Bronchial epithelial cell (primary cell): Measurements from ENCODE around the gene RFX8. TPM values are rescaled to one million over a fixed set of nuclear protein-coding genes. Genes with fewer than 3 reads are reported as not detected.
A peak's percentile ranks its signal among the peaks of the same experiment; 100 is the strongest.
"Not testable (repeated sequence)": the region's sequence is repeated elsewhere in the genome, so short reads cannot be mapped to it uniquely, and the experiment has no call there.

ENCODE experiments used
- DNase-seq: peaks from one replicate; pipeline ENCODE4 v3.0.0-alpha.2; 2010; ENCODE audit warnings: low read depth
- FAIRE-seq: peaks from 2 replicates; lab custom pipeline; 2011; peaks lifted over from hg19 to GRCh38; lab: Jason Lieb, UNC
- H3K27me3 ChIP-seq: 2 replicates; pipeline ENCODE4 v1.5.1; 2011; ENCODE audit warnings: low read length; ENCODE audit not compliant: control insufficient read depth, insufficient read depth
- H3K36me3 ChIP-seq: 2 replicates; pipeline ENCODE4 v1.5.1; 2011; ENCODE audit warnings: low read length; ENCODE audit not compliant: control insufficient read depth, insufficient read depth
- H3K4me3 ChIP-seq: 2 replicates; pipeline ENCODE4 v1.5.1; 2011; ENCODE audit warnings: mild to moderate bottlenecking, low read depth, low read length, control low read depth
- total RNA-seq: library from RNA; depleted of rRNA; stranded (reverse); fragments of >200 nt; gene quantifications from 2 replicates; pipeline ENCODE4 v1.2.1, GENCODE V29; 2014
- TF ChIP-seq, protein P1 (sequence below): IDR thresholded peaks from 2 replicates; pipeline ENCODE4 v1.5.1; 2011; ENCODE audit warnings: mild to moderate bottlenecking, moderate library complexity, low read length, control low read depth, inconsistent platforms; ENCODE audit not compliant: insufficient read depth, severe bottlenecking

Gene RFX8
- total RNA-seq, 1 donor from 2014 or later = not detected

DNA sequence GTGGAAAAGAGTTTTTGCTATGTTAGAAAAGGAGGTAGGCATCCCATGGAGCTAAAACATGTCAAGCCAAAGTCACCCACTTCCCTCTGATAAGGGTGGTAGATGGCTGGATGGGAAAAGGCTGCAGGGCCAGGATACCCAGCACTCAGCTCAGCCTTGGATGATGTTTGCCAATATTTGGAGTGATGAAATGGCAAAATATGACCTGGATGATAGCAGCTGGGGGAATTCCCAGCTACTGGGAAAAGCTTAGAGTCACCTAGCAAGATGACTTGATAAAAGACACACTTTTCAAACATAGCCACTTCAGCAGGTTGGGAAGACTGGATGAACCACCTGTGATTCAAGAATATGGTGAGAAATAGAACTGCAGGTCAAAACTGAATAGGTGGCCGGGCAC lies 10.1 kb downstream of the RFX8 start:
- FAIRE-seq (no peak), DNase-seq (peak; percentile 31)
- Histone ChIP-seq H3K27me3 (no peaks in the 10 kb centered on the region), H3K4me3 (no peak overlapping the region), H3K36me3 (no peaks in the 10 kb centered on the region)
- TF ChIP-seq, protein P1, sequence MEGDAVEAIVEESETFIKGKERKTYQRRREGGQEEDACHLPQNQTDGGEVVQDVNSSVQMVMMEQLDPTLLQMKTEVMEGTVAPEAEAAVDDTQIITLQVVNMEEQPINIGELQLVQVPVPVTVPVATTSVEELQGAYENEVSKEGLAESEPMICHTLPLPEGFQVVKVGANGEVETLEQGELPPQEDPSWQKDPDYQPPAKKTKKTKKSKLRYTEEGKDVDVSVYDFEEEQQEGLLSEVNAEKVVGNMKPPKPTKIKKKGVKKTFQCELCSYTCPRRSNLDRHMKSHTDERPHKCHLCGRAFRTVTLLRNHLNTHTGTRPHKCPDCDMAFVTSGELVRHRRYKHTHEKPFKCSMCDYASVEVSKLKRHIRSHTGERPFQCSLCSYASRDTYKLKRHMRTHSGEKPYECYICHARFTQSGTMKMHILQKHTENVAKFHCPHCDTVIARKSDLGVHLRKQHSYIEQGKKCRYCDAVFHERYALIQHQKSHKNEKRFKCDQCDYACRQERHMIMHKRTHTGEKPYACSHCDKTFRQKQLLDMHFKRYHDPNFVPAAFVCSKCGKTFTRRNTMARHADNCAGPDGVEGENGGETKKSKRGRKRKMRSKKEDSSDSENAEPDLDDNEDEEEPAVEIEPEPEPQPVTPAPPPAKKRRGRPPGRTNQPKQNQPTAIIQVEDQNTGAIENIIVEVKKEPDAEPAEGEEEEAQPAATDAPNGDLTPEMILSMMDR = no peak

DNA sequence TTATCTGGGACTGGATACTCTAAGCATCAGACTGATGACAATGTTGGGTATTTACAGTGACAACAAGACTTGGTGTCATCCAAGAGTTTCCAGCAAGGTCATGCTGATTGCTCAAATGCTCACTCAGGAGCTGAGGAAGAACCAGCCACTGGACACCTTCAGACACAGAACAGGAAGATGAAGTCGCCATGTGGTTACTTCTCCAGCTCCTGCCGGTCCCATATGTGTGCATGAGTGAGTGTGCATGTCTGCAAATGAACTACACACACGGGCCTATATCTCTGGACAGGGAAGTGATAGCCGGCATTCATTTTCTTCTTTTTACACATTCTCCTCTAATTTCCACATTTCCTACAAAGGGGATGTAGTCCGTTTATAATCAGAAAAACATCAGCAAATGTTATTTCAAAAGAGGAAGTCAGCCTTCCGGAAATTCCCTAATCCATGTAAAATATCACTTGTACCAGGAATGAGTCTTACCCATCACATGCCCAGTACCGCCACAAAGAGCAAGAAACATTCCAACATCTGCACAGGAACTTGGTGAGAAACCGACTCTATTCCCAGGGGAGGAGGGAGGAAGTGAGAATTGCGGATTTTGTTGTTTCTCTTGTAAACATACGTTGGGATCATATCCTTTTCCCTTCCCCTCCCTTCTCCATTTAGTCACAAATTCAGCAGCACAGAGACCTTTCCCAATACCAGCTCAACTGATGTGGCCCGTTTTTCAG lies 10.8 kb downstream of the RFX8 start:
- DNase-seq (no peak), FAIRE-seq (no peak)
- TF ChIP-seq, protein P1 = no peak
- no peaks in the 10 kb centered on the region for H3K27me3 ChIP-seq
- H3K4me3 ChIP-seq = no peak overlapping the region
- H3K36me3 ChIP-seq = no peaks in the 10 kb centered on the region

DNA sequence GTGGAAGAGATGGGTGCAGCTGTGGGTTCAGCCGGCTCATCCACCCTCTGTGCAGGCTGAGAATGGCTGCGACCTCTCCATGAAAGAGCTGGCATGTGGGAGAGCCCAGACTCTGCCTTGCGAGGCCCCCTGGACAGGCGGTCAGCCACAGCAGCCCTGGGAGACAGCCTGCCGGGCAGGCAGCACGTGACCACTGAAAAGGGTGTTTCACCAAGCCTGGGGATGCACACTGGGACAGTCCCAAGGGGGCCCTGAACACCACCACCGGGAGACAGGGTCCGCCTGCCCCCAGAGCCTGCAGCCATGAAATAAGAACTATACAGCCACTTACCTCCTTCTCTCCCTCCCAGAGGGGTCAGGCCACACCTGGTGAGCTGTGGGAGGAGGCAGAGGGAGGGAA lies 11.5 kb downstream of the RFX8 start:
- TF ChIP-seq, protein P1 = no peak
- H3K4me3 ChIP-seq = no peak overlapping the region
- H3K36me3 ChIP-seq = no peaks in the 10 kb centered on the region
- DNase-seq = no peak
- no peak for FAIRE-seq
- H3K27me3 ChIP-seq = no peaks in the 10 kb centered on the region

DNA sequence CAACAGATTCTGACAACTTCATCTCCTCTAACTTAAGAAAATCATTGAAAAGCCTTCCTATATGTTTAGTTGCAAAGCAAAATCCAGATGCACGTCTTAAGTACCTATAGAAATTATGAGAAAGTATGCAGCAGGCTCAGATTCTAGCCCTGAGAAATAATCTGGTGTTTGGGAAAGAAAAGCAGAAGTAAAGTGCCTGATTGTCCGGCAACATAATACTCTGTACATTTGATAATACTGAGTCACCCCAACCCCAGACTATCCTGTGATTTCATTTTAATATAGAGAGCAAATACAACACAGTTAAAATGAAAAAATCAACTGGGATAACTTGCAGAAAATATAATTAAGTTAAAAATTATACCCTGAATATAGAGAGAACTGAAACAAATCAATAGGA lies 13.5 kb downstream of the RFX8 start:
- no peaks in the 10 kb centered on the region for H3K27me3 ChIP-seq
- no peak overlapping the region for H3K4me3 ChIP-seq
- H3K36me3 ChIP-seq = no peaks in the 10 kb centered on the region
- TF ChIP-seq, protein P1 = no peak
- DNase-seq (no peak), FAIRE-seq (no peak)

DNA sequence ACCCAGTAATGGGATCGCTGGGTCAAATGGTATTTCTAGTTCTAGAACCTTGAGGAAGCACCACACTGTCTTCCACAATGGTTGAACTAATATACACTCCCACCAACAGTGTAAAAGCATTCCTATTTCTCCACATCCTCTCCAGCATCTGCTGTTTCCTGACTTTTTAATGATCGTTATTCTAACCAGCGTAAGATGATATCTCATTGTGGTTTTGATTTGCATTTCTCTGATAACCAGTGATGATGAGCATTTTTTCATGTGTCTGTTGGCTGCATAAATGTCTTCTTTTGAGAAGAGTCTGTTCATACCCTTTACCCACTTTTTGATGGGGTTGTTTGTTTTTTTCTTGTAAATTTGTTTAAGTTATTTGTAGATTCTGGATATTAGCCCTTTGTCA lies 20.5 kb downstream of the RFX8 start:
- not testable (repeated sequence) for H3K36me3 ChIP-seq, H3K27me3 ChIP-seq, DNase-seq, H3K4me3 ChIP-seq, FAIRE-seq

DNA sequence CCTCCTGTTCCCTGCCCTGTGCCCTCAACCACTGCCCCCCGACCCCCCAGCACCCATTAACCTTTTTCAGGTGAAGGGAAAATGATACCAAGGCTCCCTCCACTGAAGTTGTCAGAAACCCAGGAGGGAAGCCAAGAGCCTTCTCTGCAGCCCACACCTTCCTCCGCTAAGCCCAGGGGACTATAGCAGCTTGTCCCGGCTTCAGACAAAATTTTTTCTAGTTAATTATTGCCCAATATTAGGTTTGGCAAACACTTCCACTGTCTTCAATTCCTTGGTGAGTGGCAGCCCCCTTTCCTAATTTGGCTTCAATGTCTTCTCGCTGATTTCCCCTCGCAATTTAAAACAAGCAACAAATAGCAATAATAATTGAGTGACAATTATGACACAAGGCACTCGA lies 23.9 kb downstream of the RFX8 start:
- no peaks in the 10 kb centered on the region for H3K36me3 ChIP-seq
- H3K27me3 ChIP-seq = no peaks in the 10 kb centered on the region
- FAIRE-seq = no peak
- no peak overlapping the region for H3K4me3 ChIP-seq
- no peak for DNase-seq
- TF ChIP-seq, protein P1 = no peak
